Peyer's patch (tissue), 4 donors: ENCODE results near the gene GASK1A. TPM values are rescaled to one million over a fixed set of nuclear protein-coding genes. Genes with fewer than 3 reads are reported as not detected.

Experiments used
- DNase-seq, 3 donors: peaks; one replicate each; pipeline ENCODE4 v3.0.0-alpha.2; 2017 to 2019
- H3K27ac ChIP-seq, 4 donors: fragments of 200-600 bp; sonication (generic); one replicate each; pipeline ENCODE4 v1.5.1; 2016 to 2019
- H3K27me3 ChIP-seq, 2 donors: fragments of 200-600 bp; sonication (generic); one replicate each; pipeline ENCODE4 v1.5.1; 2019
- H3K36me3 ChIP-seq, 3 donors: fragments of 200-600 bp; sonication (generic); one replicate each; pipeline ENCODE4 v1.5.1; 2016 to 2019
- H3K4me1 ChIP-seq, 4 donors: fragments of 200-600 bp; sonication (generic); one replicate each; pipeline ENCODE4 v1.5.1; 2016 to 2019
- H3K4me3 ChIP-seq, 4 donors: fragments of 200-600 bp; sonication (generic); 1 replicate in 3 of 4; 2 replicates in 1 of 4; pipeline ENCODE4 v1.5.1; 2016 to 2019; ENCODE audit warnings: mild to moderate bottlenecking in 1 of 4
- H3K9me3 ChIP-seq, 4 donors: fragments of 200-600 bp; sonication (generic); one replicate each; pipeline ENCODE4 v1.5.1; 2016 to 2019; ENCODE audit warnings: mild to moderate bottlenecking in 1 of 4
- CTCF ChIP-seq, 6 experiments: fragments of 450-650 bp in 4 of 6; fragments of 200-600 bp in 2 of 6; sonication (generic) in 1 of 6; IDR thresholded peaks; one replicate each; pipeline ENCODE4 v1.5.1; 2017 to 2019; ENCODE audit warnings: antibody characterized with exemption in 6 of 6, mild to moderate bottlenecking in 3 of 6, moderate library complexity in 1 of 6
- POLR2A ChIP-seq, 2 donors: fragments of 450-650 bp; IDR thresholded peaks; one replicate each; pipeline ENCODE4 v1.5.1; 2017; ENCODE audit warnings: antibody characterized with exemption in 2 of 2, mild to moderate bottlenecking in 2 of 2, moderate library complexity in 2 of 2
- total RNA-seq, 4 donors: library from RNA; depleted of rRNA; stranded (reverse); fragments of >200 nt; gene quantifications; one replicate each; pipeline ENCODE4 v1.1.0, GENCODE V29; 2016

Gene GASK1A
- total RNA-seq, 4 donors from 2014 or later: 1.8 to 9.1 (median 6.3) TPM

DNA sequence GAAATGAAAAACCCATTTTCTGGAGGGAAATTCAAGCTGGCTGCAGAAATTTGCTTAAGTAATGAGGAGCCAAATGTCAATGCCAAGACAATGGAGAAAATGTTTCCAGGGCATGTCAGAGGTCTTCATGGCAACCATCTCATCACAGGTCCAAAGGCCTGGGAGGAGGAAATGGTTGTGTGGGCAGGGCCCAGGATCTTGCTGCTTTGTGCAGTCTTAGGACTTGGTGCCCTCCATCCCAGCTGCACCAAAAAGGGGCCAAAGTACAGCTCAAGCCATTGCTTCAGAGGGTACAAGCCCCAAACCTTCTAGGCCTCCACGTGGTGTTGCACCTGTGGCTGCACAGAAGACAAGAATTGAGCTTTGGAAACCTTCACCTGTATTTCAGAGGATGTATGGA, 67.5 kb downstream of the GASK1A start:
- no peaks in the 10 kb centered on the region for H3K36me3 ChIP-seq
- H3K9me3 ChIP-seq: peaks cover 0 to 16% (median 7%) of the 10 kb centered on the region in 4 donors
- no peak for TF ChIP-seq CTCF (IDR thresholded peaks at IDR 0.05)
- H3K4me1 ChIP-seq: no peaks in the 10 kb centered on the region
- H3K27ac ChIP-seq: no peak overlapping the region
- no peak overlapping the region for H3K4me3 ChIP-seq
- H3K27me3 ChIP-seq: no peaks in the 10 kb centered on the region
- DNase-seq: no peak

GRCh38 chr3:43048470-43048869, 69.4 kb downstream of the GASK1A start:
- Histone ChIP-seq H3K27me3 (no peaks in the 10 kb centered on the region), H3K27ac (no peak overlapping the region), H3K4me3 (no peak overlapping the region), H3K4me1 (no peaks in the 10 kb centered on the region), H3K36me3 (no peaks in the 10 kb centered on the region), H3K9me3 (peaks cover 0 to 16% (median 7%) of the 10 kb centered on the region in 4 donors)
- no peak for DNase-seq
- TF ChIP-seq POLR2A (IDR thresholded peaks at IDR 0.05): no peak
- TF ChIP-seq CTCF (IDR thresholded peaks at IDR 0.05): no peak

DNA sequence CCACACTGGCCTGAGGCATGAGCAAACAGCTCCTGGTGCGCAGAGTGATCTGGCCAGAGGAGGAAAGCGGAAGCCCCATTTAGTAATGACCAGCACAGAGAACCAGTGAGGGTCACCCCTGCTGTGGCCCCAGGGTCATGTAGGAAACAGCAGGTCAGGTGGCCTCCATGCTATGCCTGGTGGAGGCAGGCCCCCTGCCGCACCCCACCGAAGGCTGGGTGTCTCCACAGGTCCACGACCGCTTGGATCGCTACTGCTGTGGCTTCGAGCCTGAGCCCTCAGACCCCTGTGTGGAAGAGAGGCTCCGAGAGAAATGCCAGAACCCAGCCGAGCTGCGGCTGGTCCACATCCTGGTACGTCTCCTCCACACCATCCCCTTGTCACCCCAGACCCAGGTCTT, 74.2 kb downstream of the GASK1A start:
- no peak for DNase-seq
- no peak overlapping the region for H3K4me3 ChIP-seq

DNA sequence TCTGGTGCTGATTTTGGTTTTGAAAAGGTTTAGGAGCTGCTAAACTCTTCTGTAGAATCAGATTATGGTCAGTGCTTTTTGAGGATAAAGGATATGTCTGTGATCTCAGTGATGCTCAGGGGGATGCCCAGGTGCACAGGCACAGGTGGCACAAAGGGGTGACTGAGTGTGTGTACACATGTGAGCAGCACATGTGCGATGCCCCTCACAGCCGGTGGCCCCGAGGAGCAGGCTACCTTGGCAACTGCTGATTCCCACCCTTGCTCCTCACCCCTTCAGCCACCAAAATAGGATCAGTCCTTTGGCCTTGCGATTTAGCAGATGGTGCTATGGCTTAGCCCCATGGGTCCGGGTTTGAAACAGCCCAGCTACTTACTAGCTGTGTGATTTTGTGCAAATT, 75.6 kb downstream of the GASK1A start:
- TF ChIP-seq CTCF (IDR thresholded peaks at IDR 0.05) (no peak), POLR2A (IDR thresholded peaks at IDR 0.05) (no peak)
- Histone ChIP-seq H3K4me3 (no peak overlapping the region), H3K4me1 (no peaks in the 10 kb centered on the region), H3K27ac (no peak overlapping the region), H3K9me3 (peaks cover 0 to 9% (median 2%) of the 10 kb centered on the region in 4 donors), H3K36me3 (no peaks in the 10 kb centered on the region), H3K27me3 (no peaks in the 10 kb centered on the region)
- no peak for DNase-seq

More for the DNA sequence above, 74.2 kb downstream of the GASK1A start:
- H3K36me3 ChIP-seq: no peaks in the 10 kb centered on the region
- no peak overlapping the region for H3K27ac ChIP-seq
- no peaks in the 10 kb centered on the region for H3K27me3 ChIP-seq
- no peak for TF ChIP-seq POLR2A (IDR thresholded peaks at IDR 0.05)
- peaks cover 0 to 9% (median 2%) of the 10 kb centered on the region in 4 donors for H3K9me3 ChIP-seq
- no peaks in the 10 kb centered on the region for H3K4me1 ChIP-seq

DNA sequence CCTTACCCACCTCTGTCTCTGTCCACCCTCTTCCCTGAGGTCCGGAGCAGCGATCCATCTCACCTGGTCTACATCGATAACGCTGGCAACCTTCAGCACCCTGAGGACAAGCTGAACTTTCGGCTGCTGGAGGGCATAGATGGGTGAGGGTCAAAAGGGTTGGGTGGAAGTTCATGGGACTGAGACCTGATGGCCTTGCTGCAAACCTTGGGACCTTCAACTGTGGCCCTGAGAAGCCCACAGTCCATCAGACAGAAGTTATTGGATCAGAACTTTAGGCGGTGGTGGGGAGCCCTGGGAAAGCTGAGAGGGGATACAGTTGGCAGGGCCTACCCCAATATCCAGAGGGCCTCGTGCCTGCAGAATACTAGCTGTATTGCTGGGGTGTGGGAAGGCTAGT, 76.3 kb downstream of the GASK1A start:
- no peak for DNase-seq
- H3K27me3 ChIP-seq: no peaks in the 10 kb centered on the region

More for the DNA sequence above, 76.3 kb downstream of the GASK1A start:
- TF ChIP-seq POLR2A (IDR thresholded peaks at IDR 0.05): no peak
- no peak for TF ChIP-seq CTCF (IDR thresholded peaks at IDR 0.05)
- H3K9me3 ChIP-seq: peaks cover 0 to 5% (median 1%) of the 10 kb centered on the region in 4 donors
- H3K36me3 ChIP-seq: no peaks in the 10 kb centered on the region
- H3K4me1 ChIP-seq: no peaks in the 10 kb centered on the region
- H3K4me3 ChIP-seq: no peak overlapping the region
- H3K27ac ChIP-seq: no peak overlapping the region
